PFSK-1 (cell line): ENCODE measurements around the gene STK24.

ENCODE experiments used
- POLR2AphosphoS5 ChIP-seq: IDR thresholded peaks from 2 replicates; pipeline ENCODE4 v1.6.1; 2012; ENCODE audit warnings: low read depth, mild to moderate bottlenecking, control low read depth, low read length, moderate library complexity
- TAF1 ChIP-seq: IDR thresholded peaks from 2 replicates; pipeline ENCODE4 v1.6.1; 2012; ENCODE audit warnings: low read length, control low read depth, borderline replicate concordance; ENCODE audit not compliant: insufficient read depth
- TF ChIP-seq, protein P1 (sequence below), 2 experiments: IDR thresholded peaks; 2 replicates each; pipeline versions ENCODE4 v1.6.1 to v1.8.0; 2011 to 2012; ENCODE audit warnings: low read depth in 2 of 2, low read length in 2 of 2, control low read depth in 1 of 2, inconsistent platforms in 1 of 2, mild to moderate bottlenecking in 1 of 2, moderate library complexity in 1 of 2; ENCODE audit not compliant: insufficient read depth in 1 of 2

DNA sequence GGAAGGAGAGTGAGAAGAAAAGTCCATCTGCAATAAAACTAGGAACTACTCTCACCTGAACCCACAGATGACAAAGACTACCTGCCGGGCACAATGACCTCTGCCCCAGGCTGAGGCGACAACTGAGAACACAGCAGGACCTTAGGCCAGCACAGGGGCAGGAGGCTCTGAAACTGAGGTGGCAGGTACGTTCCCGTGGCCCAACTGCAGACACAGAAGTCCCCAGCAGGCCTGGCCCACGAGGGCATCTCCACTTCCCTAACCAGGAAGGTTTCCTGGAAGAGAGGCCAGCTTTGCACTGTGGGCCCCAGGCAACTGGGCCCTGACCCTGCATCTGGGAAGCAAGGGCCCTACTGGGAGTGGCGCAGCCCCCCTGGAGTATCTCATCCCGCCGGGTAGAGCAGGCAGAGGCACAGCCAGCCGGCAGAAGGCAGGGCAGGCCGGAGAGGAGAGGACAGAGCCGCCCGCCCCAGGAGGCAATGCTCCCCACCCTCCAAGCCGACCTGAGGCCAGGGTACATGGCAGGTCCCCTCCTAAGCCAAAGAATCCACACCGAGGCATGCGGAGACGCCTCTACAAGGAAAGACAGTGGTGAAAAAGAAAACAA, 32.7 kb downstream of the STK24 start:
- TF ChIP-seq, protein P1, sequence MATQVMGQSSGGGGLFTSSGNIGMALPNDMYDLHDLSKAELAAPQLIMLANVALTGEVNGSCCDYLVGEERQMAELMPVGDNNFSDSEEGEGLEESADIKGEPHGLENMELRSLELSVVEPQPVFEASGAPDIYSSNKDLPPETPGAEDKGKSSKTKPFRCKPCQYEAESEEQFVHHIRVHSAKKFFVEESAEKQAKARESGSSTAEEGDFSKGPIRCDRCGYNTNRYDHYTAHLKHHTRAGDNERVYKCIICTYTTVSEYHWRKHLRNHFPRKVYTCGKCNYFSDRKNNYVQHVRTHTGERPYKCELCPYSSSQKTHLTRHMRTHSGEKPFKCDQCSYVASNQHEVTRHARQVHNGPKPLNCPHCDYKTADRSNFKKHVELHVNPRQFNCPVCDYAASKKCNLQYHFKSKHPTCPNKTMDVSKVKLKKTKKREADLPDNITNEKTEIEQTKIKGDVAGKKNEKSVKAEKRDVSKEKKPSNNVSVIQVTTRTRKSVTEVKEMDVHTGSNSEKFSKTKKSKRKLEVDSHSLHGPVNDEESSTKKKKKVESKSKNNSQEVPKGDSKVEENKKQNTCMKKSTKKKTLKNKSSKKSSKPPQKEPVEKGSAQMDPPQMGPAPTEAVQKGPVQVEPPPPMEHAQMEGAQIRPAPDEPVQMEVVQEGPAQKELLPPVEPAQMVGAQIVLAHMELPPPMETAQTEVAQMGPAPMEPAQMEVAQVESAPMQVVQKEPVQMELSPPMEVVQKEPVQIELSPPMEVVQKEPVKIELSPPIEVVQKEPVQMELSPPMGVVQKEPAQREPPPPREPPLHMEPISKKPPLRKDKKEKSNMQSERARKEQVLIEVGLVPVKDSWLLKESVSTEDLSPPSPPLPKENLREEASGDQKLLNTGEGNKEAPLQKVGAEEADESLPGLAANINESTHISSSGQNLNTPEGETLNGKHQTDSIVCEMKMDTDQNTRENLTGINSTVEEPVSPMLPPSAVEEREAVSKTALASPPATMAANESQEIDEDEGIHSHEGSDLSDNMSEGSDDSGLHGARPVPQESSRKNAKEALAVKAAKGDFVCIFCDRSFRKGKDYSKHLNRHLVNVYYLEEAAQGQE (IDR thresholded peaks at IDR 0.05; ENCODE audit: insufficient read depth in 1 of 2, low read depth in 2 of 2, low read length in 2 of 2): no peak
- TF ChIP-seq POLR2AphosphoS5: no peak
- TF ChIP-seq TAF1: no peak
